ENCODE measurements around the gene ADAMTSL5. TPM values are rescaled to one million over a fixed set of nuclear protein-coding genes. Genes with fewer than 3 reads are reported as not detected.

Gene ADAMTSL5
- total and polyA plus RNA-seq, 4 donors = 0.09 to 1.8 (median 1.1) TPM

- no peak for TF ChIP-seq ATF3 (IDR thresholded peaks at IDR 0.05)
- TF ChIP-seq FOXA2 (IDR thresholded peaks at IDR 0.05) = no peak
- no peak for TF ChIP-seq RXRA (IDR thresholded peaks at IDR 0.05)
- no peak for TF ChIP-seq JUND (IDR thresholded peaks at IDR 0.05)
- TF ChIP-seq MAX (IDR thresholded peaks at IDR 0.05) = no peak
- TF ChIP-seq GABPA (IDR thresholded peaks at IDR 0.05 in 1 of 2, conservative IDR thresholded peaks at IDR 0.05 in 1 of 2) = no peak
- no peak for TF ChIP-seq FOXA1 (IDR thresholded peaks at IDR 0.05)
- no peak for TF ChIP-seq HNF4G (IDR thresholded peaks at IDR 0.05)
- no peak for TF ChIP-seq ZBTB33 (IDR thresholded peaks at IDR 0.05)
- TF ChIP-seq YY1 (IDR thresholded peaks at IDR 0.05) = no peak
- TF ChIP-seq RAD21 (IDR thresholded peaks at IDR 0.05) = no peak
- no peak for TF ChIP-seq SP1 (IDR thresholded peaks at IDR 0.05)
- TF ChIP-seq NR2F2 (IDR thresholded peaks at IDR 0.05) = no peak
- no peak for TF ChIP-seq HNF4A (conservative IDR thresholded peaks at IDR 0.05)
- TF ChIP-seq TAF1 (conservative IDR thresholded peaks at IDR 0.05) = no peak
- TF ChIP-seq EGR1 (IDR thresholded peaks at IDR 0.05; ENCODE audit: low read depth in 2 of 2) = no peak
- TF ChIP-seq REST (IDR thresholded peaks at IDR 0.05) = no peak
- TF ChIP-seq CTCF (IDR thresholded peaks at IDR 0.05; ENCODE audit: low read depth, low read length, missing input control) = no peak
- Histone ChIP-seq H3K27me3 (ENCODE audit: control insufficient read depth in 4 of 4, insufficient read depth in 4 of 4, low read length in 3 of 4) (no peaks in the 10 kb centered on the region), H3K9me3 (ENCODE audit: control insufficient read depth in 4 of 4, low read length in 3 of 4) (no peaks in the 10 kb centered on the region), H3K36me3 (ENCODE audit: control insufficient read depth in 4 of 4, insufficient read depth in 3 of 4, low read depth in 1 of 4, low read length in 3 of 4) (no peaks in the 10 kb centered on the region), H3K4me3 (ENCODE audit: low read depth in 1 of 3, low read length in 3 of 3) (no peak overlapping the region), H3K9ac (ENCODE audit: low read depth in 1 of 2, low read length in 2 of 2) (no peak overlapping the region), H3K4me1 (ENCODE audit: control insufficient read depth in 4 of 4, insufficient read depth in 4 of 4, low read length in 3 of 4) (peaks cover 0 to 7% (median 1%) of the 10 kb centered on the region in 4 donors), H3K27ac (ENCODE audit: low read depth in 1 of 2, low read length in 2 of 2) (no peak overlapping the region)
- WGBS = 94% methylated on average over 23 of the region's 23 CpGs
- no peak for DNase-seq (ENCODE audit: low spot score)
Measured at GRCh38 chr19:1483979-1484428, 28.8 kb downstream of the ADAMTSL5 start.

Data from liver (tissue), 9 donors.